ENCODE results near the gene TAOK3.

TAOK3 gene

DNA sequence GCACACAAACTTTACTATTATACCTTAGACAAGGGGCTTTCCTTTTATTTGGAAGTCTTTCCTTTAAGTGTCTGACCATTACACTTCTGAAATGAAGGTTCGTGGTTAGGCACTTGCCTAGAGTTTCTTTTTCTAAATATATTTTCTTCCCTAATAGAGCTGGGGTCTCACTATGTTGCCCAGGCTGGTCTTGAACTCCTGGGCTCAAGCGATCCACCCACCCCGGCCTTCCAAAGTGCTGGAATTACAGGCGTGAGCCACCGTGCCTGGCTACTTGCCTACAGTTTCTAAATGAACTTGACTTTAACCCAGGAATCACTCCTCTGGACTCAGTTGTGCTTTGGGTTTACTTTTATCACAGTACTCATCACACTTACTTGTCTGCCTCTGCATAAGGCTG, 179.2 kb downstream of the TAOK3 start:
- Histone ChIP-seq H3K27me3 (ENCODE audit: control insufficient read depth, insufficient read depth, low read length) (no peaks in the 10 kb centered on the region), H3K9ac (ENCODE audit: low read length) (no peak overlapping the region), H3K4me3 (ENCODE audit: low read depth, low read length) (no peak overlapping the region), H3K9me3 (ENCODE audit: control insufficient read depth, insufficient read depth, low read depth, low read length) (no peaks in the 10 kb centered on the region), H3K36me3 (ENCODE audit: control insufficient read depth, insufficient read depth, low read length) (no peaks in the 10 kb centered on the region), H3K4me1 (ENCODE audit: control insufficient read depth, insufficient read depth, low read length) (peaks cover 11% of the 10 kb centered on the region), H3K27ac (ENCODE audit: low read depth, low read length) (no peak overlapping the region)

DNA sequence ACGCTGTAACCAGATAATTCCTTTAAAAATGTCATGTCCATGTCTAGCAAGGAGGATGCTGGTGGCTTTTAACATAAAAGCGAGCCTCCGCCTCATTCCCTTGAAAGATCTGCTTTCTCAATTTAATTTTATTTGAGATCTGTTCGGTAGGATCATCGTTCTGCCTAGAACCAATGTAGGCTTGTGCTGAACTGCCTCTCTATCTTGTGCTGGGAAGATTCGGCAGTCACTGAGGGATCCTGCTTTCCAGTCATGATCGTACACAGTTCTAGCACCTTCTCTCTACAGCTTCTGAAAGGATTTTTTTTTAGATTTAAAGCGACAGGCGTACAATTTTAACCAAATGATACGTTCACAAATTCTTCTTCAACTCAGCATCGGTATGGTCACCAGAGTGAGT, 182.4 kb downstream of the TAOK3 start:
- Histone ChIP-seq H3K27ac (ENCODE audit: low read depth, low read length) (no peak overlapping the region), H3K4me3 (ENCODE audit: low read depth, low read length) (no peak overlapping the region), H3K27me3 (ENCODE audit: control insufficient read depth, insufficient read depth, low read length) (no peaks in the 10 kb centered on the region), H3K36me3 (ENCODE audit: control insufficient read depth, insufficient read depth, low read length) (no peaks in the 10 kb centered on the region), H3K9me3 (ENCODE audit: control insufficient read depth, insufficient read depth, low read depth, low read length) (no peaks in the 10 kb centered on the region), H3K9ac (ENCODE audit: low read length) (no peak overlapping the region), H3K4me1 (ENCODE audit: control insufficient read depth, insufficient read depth, low read length) (peaks cover 11% of the 10 kb centered on the region)

DNA sequence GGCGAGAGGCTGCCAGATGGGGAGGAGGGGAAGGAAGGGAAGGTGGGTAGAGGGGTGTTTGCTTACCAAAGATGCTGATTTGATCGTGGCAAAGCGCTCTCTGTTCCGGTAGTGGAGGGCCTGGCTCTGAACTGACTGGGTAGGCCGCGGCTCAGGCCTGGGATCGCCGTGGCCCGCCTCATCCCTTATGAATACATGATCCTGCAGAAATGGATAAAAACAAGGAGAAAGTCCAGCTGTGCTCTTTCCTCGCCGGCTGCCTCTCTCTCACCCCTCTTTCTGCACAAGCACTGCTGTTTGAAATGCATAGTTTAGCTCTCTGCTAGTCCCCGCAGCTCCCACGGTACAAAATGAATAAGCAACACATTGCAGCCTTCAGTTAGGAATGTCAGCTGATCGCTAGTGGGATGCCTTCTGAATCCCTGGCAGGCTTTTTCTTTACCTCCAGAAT, 182.9 kb downstream of the TAOK3 start:
- H3K9me3 ChIP-seq (ENCODE audit: control insufficient read depth, insufficient read depth, low read depth, low read length) = no peaks in the 10 kb centered on the region
- H3K4me3 ChIP-seq (ENCODE audit: low read depth, low read length) = peak overlapping the region; percentile 43
- H3K4me1 ChIP-seq (ENCODE audit: control insufficient read depth, insufficient read depth, low read length) = peaks cover 11% of the 10 kb centered on the region
- H3K36me3 ChIP-seq (ENCODE audit: control insufficient read depth, insufficient read depth, low read length) = no peaks in the 10 kb centered on the region
- H3K27ac ChIP-seq (ENCODE audit: low read depth, low read length) = no peak overlapping the region
- H3K27me3 ChIP-seq (ENCODE audit: control insufficient read depth, insufficient read depth, low read length) = no peaks in the 10 kb centered on the region
- no peak overlapping the region for H3K9ac ChIP-seq (ENCODE audit: low read length)

DNA sequence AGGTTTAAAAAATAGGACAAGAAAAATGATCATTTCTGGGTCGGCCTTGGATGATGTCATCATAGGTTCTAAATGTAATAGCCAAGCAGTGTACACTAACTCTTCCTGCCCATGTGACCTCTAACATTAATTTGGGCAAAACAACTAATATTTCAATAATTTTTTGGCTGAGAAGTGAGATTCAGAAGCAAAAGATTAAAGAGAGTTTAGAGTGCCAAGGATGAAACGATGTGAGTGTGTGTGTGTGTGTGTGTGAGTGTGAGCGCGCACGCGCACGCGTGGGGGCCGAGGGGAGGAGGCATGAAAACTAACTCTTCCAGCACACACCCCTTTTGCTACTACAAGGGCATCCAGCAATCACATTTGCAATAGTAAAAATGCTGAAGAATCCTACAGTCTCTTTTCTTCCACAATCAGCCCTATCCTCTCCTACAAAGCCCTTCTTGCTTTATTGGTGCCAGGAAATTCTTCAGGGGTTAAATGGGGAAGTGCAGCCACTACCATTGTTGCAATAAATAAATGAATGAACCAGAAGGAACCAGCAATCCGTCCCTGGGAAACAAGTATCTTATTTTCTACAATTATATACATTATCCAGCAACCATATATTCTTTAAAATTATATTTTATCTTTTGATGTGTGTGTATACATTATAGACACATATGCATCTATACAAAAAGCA, 183.9 kb downstream of the TAOK3 start:
- H3K27me3 ChIP-seq (ENCODE audit: control insufficient read depth, insufficient read depth, low read length) = no peaks in the 10 kb centered on the region
- H3K36me3 ChIP-seq (ENCODE audit: control insufficient read depth, insufficient read depth, low read length) = no peaks in the 10 kb centered on the region
- no peak overlapping the region for H3K4me3 ChIP-seq (ENCODE audit: low read depth, low read length)
- peaks cover 7% of the 10 kb centered on the region for H3K4me1 ChIP-seq (ENCODE audit: control insufficient read depth, insufficient read depth, low read length)
- no peak overlapping the region for H3K9ac ChIP-seq (ENCODE audit: low read length)
- H3K27ac ChIP-seq (ENCODE audit: low read depth, low read length) = no peak overlapping the region
- H3K9me3 ChIP-seq (ENCODE audit: control insufficient read depth, insufficient read depth, low read depth, low read length) = no peaks in the 10 kb centered on the region

DNA sequence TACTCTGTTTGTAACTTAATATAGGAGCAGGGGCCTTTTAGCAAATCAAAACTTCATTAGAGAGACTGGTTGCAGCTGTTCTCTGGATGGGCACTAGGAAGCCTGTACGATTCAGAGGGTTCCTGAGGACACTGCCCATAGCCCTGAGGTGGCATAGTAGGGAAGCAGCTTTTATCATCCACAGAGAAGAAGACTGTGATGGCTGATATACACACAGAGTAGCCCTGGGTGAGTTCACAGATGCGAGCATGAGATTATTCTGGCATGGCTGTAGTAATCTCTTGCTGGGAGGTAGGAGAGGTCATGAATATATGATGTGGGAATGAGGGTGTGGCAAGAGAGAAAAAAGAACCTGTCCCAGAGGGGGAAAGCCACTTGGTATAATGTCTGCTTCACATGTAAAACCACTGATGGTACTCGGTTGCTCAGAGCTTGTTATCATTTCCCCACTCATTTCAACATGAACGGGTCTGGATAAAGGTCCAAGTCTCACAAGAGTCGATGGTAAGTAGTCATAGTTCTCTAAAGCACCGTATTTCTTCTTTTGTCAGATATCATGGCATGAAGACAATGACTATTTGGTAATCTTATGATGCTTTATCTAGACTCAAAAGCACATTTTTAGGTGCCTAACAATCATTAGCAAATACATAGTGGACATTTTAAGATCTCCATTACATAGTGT, 184.8 kb downstream of the TAOK3 start:
- Histone ChIP-seq H3K4me3 (ENCODE audit: low read depth, low read length) (no peak overlapping the region), H3K36me3 (ENCODE audit: control insufficient read depth, insufficient read depth, low read length) (no peaks in the 10 kb centered on the region)

DNA sequence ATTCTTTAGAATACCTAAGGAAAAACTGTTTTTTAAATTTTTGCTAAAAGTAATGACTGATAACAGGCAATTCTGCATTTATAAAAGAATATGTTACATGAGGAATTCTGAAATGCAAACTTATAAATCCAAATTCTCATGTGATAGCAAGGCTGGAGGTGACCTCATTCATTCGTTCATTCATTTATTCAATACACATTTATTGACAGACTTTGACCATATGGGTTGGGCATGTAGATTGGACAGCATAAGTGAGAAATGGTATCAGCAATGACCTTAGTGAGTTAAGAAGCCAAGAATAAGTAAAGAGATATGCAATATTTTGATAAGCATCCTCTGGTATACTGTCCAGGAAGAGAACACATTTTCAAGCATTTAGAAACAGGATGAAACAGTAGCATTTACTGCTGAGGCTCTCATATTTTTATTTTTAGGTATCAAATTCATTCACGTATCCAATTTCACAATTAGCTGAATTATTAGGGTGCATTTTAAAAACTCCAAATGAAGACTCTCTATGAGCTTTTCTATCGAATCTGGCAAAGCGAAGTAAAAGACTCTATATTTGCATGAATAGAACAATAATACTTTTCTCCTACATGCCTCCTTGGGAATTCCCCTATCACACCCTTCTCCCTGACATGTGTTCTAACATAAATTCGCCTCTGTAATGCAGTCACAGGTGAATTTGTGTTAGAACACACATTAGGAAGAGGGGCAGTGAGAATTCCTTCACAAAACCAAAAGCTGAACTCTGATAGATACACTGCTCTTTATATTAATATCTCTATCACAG, 186.9 kb downstream of the TAOK3 start:
- no peak overlapping the region for H3K27ac ChIP-seq (ENCODE audit: low read depth, low read length)
- no peak overlapping the region for H3K9ac ChIP-seq (ENCODE audit: low read length)
- no peak overlapping the region for H3K4me3 ChIP-seq (ENCODE audit: low read depth, low read length)
- no peaks in the 10 kb centered on the region for H3K36me3 ChIP-seq (ENCODE audit: control insufficient read depth, insufficient read depth, low read length)
- peaks cover 7% of the 10 kb centered on the region for H3K4me1 ChIP-seq (ENCODE audit: control insufficient read depth, insufficient read depth, low read length)
- H3K27me3 ChIP-seq (ENCODE audit: control insufficient read depth, insufficient read depth, low read length) = no peaks in the 10 kb centered on the region
- no peaks in the 10 kb centered on the region for H3K9me3 ChIP-seq (ENCODE audit: control insufficient read depth, insufficient read depth, low read depth, low read length)

More for the DNA sequence above, 184.8 kb downstream of the TAOK3 start:
- no peak overlapping the region for H3K9ac ChIP-seq (ENCODE audit: low read length)
- no peak overlapping the region for H3K27ac ChIP-seq (ENCODE audit: low read depth, low read length)
- H3K9me3 ChIP-seq (ENCODE audit: control insufficient read depth, insufficient read depth, low read depth, low read length) = no peaks in the 10 kb centered on the region
- H3K4me1 ChIP-seq (ENCODE audit: control insufficient read depth, insufficient read depth, low read length) = peaks cover 7% of the 10 kb centered on the region
- no peaks in the 10 kb centered on the region for H3K27me3 ChIP-seq (ENCODE audit: control insufficient read depth, insufficient read depth, low read length)

DNA sequence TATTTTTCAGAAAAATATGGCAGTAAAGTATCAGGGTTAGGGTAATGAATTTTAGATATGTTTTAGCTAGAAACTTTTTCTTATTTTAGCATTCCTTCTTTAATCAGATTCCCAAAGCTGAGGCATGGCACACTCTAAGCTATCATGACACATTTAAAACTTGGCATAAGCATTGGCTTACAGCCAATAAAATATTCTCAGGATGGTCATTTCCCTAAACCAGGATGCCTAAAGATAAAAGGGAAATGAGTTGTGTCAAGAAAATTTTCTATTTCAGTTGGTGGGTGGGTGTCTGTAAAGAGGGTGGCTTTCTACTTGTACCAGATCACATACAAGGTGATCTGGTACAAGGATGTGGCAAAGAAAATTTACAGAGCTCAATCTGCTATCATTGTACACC, 189.0 kb downstream of the TAOK3 start:
- Histone ChIP-seq H3K4me3 (ENCODE audit: low read depth, low read length) (no peak overlapping the region), H3K27ac (ENCODE audit: low read depth, low read length) (no peak overlapping the region), H3K36me3 (ENCODE audit: control insufficient read depth, insufficient read depth, low read length) (peaks cover 3% of the 10 kb centered on the region), H3K27me3 (ENCODE audit: control insufficient read depth, insufficient read depth, low read length) (no peaks in the 10 kb centered on the region), H3K4me1 (ENCODE audit: control insufficient read depth, insufficient read depth, low read length) (no peaks in the 10 kb centered on the region), H3K9ac (ENCODE audit: low read length) (no peak overlapping the region), H3K9me3 (ENCODE audit: control insufficient read depth, insufficient read depth, low read depth, low read length) (no peaks in the 10 kb centered on the region)

DNA sequence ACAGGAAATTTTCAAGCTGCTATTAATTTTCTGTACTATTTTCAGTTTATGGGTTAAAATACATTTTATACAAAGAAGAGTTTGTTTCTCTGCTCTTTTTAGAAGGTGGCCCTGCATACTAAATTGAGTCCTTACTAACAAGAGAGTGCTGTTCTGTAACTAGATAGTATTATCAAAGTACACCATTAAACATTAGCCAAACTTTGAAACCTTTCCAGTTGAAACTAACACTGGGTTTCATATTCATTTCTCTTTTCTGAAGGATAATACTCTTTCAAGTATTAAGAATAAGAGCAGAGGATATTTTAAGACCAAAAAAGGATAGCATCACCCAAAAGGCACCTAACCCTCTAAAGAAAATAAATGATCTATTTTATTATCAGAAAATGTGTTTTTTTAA, 189.6 kb downstream of the TAOK3 start:
- no peak overlapping the region for H3K4me3 ChIP-seq (ENCODE audit: low read depth, low read length)
- H3K36me3 ChIP-seq (ENCODE audit: control insufficient read depth, insufficient read depth, low read length) = peaks cover 3% of the 10 kb centered on the region
- H3K4me1 ChIP-seq (ENCODE audit: control insufficient read depth, insufficient read depth, low read length) = no peaks in the 10 kb centered on the region
- no peaks in the 10 kb centered on the region for H3K9me3 ChIP-seq (ENCODE audit: control insufficient read depth, insufficient read depth, low read depth, low read length)
- H3K27me3 ChIP-seq (ENCODE audit: control insufficient read depth, insufficient read depth, low read length) = no peaks in the 10 kb centered on the region
- H3K9ac ChIP-seq (ENCODE audit: low read length) = no peak overlapping the region
- no peak overlapping the region for H3K27ac ChIP-seq (ENCODE audit: low read depth, low read length)

DNA sequence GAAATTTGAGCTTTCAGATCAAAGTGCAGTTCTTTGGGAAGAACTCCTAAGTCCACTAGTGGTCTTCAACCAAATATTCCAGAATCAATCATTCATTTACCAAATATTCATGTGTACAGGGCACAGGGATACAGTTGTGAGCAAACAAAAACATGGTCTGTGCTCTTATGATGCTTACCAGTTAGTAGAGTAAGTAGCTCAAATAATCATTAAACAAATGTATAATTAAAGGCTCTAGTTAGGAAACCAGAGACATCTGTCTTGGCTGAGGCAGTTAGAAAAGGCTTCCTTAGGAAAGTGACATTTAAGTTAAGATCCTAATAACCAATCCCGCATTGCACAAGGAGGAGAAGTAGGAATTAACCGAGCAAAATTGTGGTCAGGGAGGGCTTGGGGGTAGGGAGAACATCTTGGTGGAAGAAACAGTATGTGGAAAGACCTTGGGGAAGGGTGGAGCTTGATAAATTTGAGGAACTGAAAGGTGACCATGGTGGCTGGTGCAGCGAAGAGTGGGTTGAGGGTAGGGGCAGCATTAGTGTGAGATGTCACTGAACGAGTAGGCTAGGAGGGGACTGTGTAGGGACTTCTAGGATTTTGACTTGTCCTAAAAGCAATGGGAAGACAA, 196.8 kb downstream of the TAOK3 start:
- Histone ChIP-seq H3K9me3 (ENCODE audit: control insufficient read depth, insufficient read depth, low read depth, low read length) (no peaks in the 10 kb centered on the region), H3K9ac (ENCODE audit: low read length) (no peak overlapping the region), H3K4me1 (ENCODE audit: control insufficient read depth, insufficient read depth, low read length) (no peaks in the 10 kb centered on the region), H3K27ac (ENCODE audit: low read depth, low read length) (no peak overlapping the region), H3K27me3 (ENCODE audit: control insufficient read depth, insufficient read depth, low read length) (no peaks in the 10 kb centered on the region), H3K4me3 (ENCODE audit: low read depth, low read length) (no peak overlapping the region), H3K36me3 (ENCODE audit: control insufficient read depth, insufficient read depth, low read length) (peaks cover 9% of the 10 kb centered on the region)

DNA sequence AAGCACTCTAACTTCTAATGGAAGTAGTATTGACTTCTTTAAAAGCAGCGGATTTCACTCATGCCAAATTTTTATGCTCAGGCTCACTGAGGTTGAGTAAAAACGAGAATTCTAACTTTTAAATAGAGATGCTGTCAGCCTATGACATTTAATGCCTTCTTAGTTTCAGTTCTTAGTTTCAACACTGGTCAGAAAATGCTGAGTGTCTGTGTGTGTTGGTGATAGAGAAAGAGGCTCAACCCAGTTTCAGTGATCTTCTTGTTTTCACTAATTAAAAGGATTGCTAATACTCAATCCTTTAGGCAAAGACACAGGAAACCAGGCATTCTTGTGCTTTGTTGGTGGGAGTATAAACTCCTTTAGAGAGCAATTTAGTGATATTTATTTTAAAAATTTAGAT, 205.8 kb downstream of the TAOK3 start:
- Histone ChIP-seq H3K36me3 (ENCODE audit: control insufficient read depth, insufficient read depth, low read length) (peaks cover 3% of the 10 kb centered on the region; the same call in 1 of the 2 replicates), H3K4me3 (ENCODE audit: low read depth, low read length) (no peak overlapping the region), H3K9ac (ENCODE audit: low read length) (no peak overlapping the region), H3K27me3 (ENCODE audit: control insufficient read depth, insufficient read depth, low read length) (no peaks in the 10 kb centered on the region), H3K4me1 (ENCODE audit: control insufficient read depth, insufficient read depth, low read length) (peaks cover 4% of the 10 kb centered on the region), H3K9me3 (ENCODE audit: control insufficient read depth, insufficient read depth, low read depth, low read length) (no peaks in the 10 kb centered on the region), H3K27ac (ENCODE audit: low read depth, low read length) (no peak overlapping the region)

Data from HUES6 (cell line).